BJ (cell line): Measurements from ENCODE around the gene RPGR. TPM values are rescaled to one million over a fixed set of nuclear protein-coding genes. Genes with fewer than 3 reads are reported as not detected.

Source experiments
- CTCF ChIA-PET: fragments of 350-600 bp; formaldehyde crosslinking; extraction: SDS; loops from one replicate; lab custom pipeline; 2021; ENCODE audit warnings: antibody characterized with exemption, inconsistent platforms; lab: Yijun Ruan, JAX
- POLR2A ChIA-PET: fragments of 300-600 bp; sonication (Branson Sonifier 250); formaldehyde crosslinking; extraction: SDS; loops from one replicate; lab custom pipeline; 2021; ENCODE audit warnings: antibody characterized with exemption; lab: Charles Lee
- DNase-seq: peaks from one replicate; pipeline ENCODE4 v3.0.0-alpha.2; 2011; ENCODE audit warnings: low read depth
- H3K27me3 ChIP-seq: 2 replicates; pipeline ENCODE4 v1.6.0; 2011; ENCODE audit warnings: low read length; ENCODE audit not compliant: control insufficient read depth, insufficient read depth
- H3K36me3 ChIP-seq: 2 replicates; pipeline ENCODE4 v1.5.1; 2011; ENCODE audit warnings: low read length; ENCODE audit not compliant: control insufficient read depth, insufficient read depth
- H3K4me3 ChIP-seq: 2 replicates; pipeline ENCODE4 v1.5.1; 2011; ENCODE audit warnings: low read depth, mild to moderate bottlenecking, control low read depth, low read length
- CTCF ChIP-seq: IDR thresholded peaks from 2 replicates; pipeline ENCODE4 v1.5.1; 2011; ENCODE audit warnings: low read depth, mild to moderate bottlenecking, control low read depth, inconsistent platforms, low read length, moderate library complexity; ENCODE audit not compliant: insufficient read depth
- polyA plus RNA-seq: library from polyadenylated mRNA; depleted of rRNA; stranded (reverse); fragments of >200 nt; gene quantifications from 2 replicates; pipeline ENCODE4 v1.2.3, GENCODE V29; 2011

RPGR gene
- polyA plus RNA-seq, 1 experiment: 0.93 TPM

GRCh38 chrX:38326086-38326485, 1.2 kb downstream of the RPGR start:
- POLR2A ChIA-PET: no interaction called here
- DNase-seq: no peak
- TF ChIP-seq CTCF: no peak

GRCh38 chrX:38320819-38321218, 6.5 kb downstream of the RPGR start:
- POLR2A ChIA-PET: no interaction called here
- no peaks in the 10 kb centered on the region for H3K27me3 ChIP-seq
- CTCF ChIA-PET: interaction anchor here (1.0 to 1.7 kb wide), 3 partner anchors 13 to 109 kb away, joined by 3 read pairs; no protein-coding TSS in a partner anchor
- no peak for DNase-seq
- no peak for TF ChIP-seq CTCF
- no peaks in the 10 kb centered on the region for H3K36me3 ChIP-seq
- no peak overlapping the region for H3K4me3 ChIP-seq

More at GRCh38 chrX:38326086-38326485, 1.2 kb downstream of the RPGR start:
- Histone ChIP-seq H3K4me3 (peak overlapping the region; percentile 80), H3K36me3 (no peaks in the 10 kb centered on the region), H3K27me3 (no peaks in the 10 kb centered on the region)
- CTCF ChIA-PET: interaction anchor here (0.8 to 2.6 kb wide), 4 partner anchors 22 to 400 kb away, joined by 3 to 11 read pairs (median 4); no protein-coding TSS in a partner anchor

- POLR2A ChIA-PET: no interaction called here
- no peak for TF ChIP-seq CTCF
- no peaks in the 10 kb centered on the region for H3K27me3 ChIP-seq
- CTCF ChIA-PET: interaction anchor here (2.1 to 3.4 kb wide), 2 partner anchors 9 to 36 kb away, joined by 7 to 17 read pairs; partner anchors contain the start of gene RPGR
- no peak for DNase-seq
- no peak overlapping the region for H3K4me3 ChIP-seq
- no peaks in the 10 kb centered on the region for H3K36me3 ChIP-seq
These were observed 8.7 kb downstream of the RPGR start for GRCh38 chrX:38318606-38319005.

DNA sequence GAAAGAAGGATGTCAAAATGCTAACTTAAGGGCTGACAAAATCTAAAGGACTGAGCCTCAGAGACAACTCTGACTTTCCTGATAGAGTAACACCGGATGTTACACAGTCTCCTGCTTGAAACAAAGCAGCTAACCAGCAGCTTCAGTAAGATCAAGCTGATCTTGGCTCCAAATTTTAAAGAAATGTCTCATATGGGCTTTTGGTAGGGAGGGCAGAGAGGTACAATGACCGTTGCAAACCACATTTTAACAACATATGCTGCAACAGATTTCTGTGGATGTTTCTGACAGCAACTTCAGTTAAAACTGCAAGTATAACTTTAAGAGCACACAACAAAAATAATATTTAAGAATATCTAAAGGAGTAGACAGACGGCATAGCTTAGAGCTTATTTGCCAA, 9.1 kb downstream of the RPGR start:
- TF ChIP-seq CTCF: no peak
- Histone ChIP-seq H3K36me3 (no peaks in the 10 kb centered on the region), H3K4me3 (no peak overlapping the region), H3K27me3 (no peaks in the 10 kb centered on the region)
- no peak for DNase-seq
- POLR2A ChIA-PET: no interaction called here
- CTCF ChIA-PET: interaction anchor here (2.1 to 3.4 kb wide), 2 partner anchors 9 to 36 kb away, joined by 7 to 17 read pairs; partner anchors contain the start of gene RPGR

DNA sequence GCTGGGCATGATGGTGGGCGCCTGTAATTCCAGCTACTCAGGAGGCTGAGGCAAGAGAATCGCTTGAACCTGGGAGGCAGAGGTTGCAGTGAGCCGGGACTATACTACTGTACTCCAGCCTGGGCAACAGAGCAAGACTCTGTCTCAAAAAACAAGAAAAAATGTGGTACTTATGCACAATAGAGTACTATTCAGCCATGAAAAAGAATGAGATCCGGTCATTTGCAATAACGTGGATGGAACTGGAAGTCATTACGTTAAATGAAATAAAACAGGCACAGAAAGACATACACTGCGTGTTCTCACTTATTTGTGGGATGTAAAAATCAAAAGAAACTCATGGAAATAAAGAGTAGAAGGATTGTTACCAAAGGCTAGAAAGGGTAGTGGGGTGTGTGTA, 12.1 kb downstream of the RPGR start:
- no peak for DNase-seq
- no peaks in the 10 kb centered on the region for H3K27me3 ChIP-seq
- no peaks in the 10 kb centered on the region for H3K36me3 ChIP-seq
- ChIA-PET POLR2A (no interaction called here), CTCF (no interaction called here)
- H3K4me3 ChIP-seq: no peak overlapping the region
- no peak for TF ChIP-seq CTCF
